Peyer's patch (tissue), 4 donors: ENCODE measurements around the gene MRPS31. TPM values are rescaled to one million over a fixed set of nuclear protein-coding genes. Genes with fewer than 3 reads are reported as not detected.
"Not testable (repeated sequence)": the region's sequence is repeated elsewhere in the genome, so short reads cannot be mapped to it uniquely, and the experiment has no call there.

Source experiments
- DNase-seq, 3 donors: peaks; one replicate each; pipeline ENCODE4 v3.0.0-alpha.2; 2017 to 2019
- H3K27ac ChIP-seq, 4 donors: fragments of 200-600 bp; sonication (generic); one replicate each; pipeline ENCODE4 v1.5.1; 2016 to 2019
- H3K27me3 ChIP-seq, 2 donors: fragments of 200-600 bp; sonication (generic); one replicate each; pipeline ENCODE4 v1.5.1; 2019
- H3K36me3 ChIP-seq, 3 donors: fragments of 200-600 bp; sonication (generic); one replicate each; pipeline ENCODE4 v1.5.1; 2016 to 2019
- H3K4me1 ChIP-seq, 4 donors: fragments of 200-600 bp; sonication (generic); one replicate each; pipeline ENCODE4 v1.5.1; 2016 to 2019
- H3K4me3 ChIP-seq, 4 donors: fragments of 200-600 bp; sonication (generic); 1 replicate in 3 of 4; 2 replicates in 1 of 4; pipeline ENCODE4 v1.5.1; 2016 to 2019; ENCODE audit warnings: mild to moderate bottlenecking in 1 of 4
- H3K9me3 ChIP-seq, 4 donors: fragments of 200-600 bp; sonication (generic); one replicate each; pipeline ENCODE4 v1.5.1; 2016 to 2019; ENCODE audit warnings: mild to moderate bottlenecking in 1 of 4
- POLR2A ChIP-seq, 2 donors: fragments of 450-650 bp; IDR thresholded peaks; one replicate each; pipeline ENCODE4 v1.5.1; 2017; ENCODE audit warnings: antibody characterized with exemption in 2 of 2, mild to moderate bottlenecking in 2 of 2, moderate library complexity in 2 of 2
- total RNA-seq, 4 donors: library from RNA; depleted of rRNA; stranded (reverse); fragments of >200 nt; gene quantifications; one replicate each; pipeline ENCODE4 v1.1.0, GENCODE V29; 2016
- TF ChIP-seq, protein P1 (sequence below), 6 experiments: fragments of 450-650 bp in 4 of 6; fragments of 200-600 bp in 2 of 6; sonication (generic) in 1 of 6; IDR thresholded peaks; one replicate each; pipeline ENCODE4 v1.5.1; 2017 to 2019; ENCODE audit warnings: antibody characterized with exemption in 6 of 6, mild to moderate bottlenecking in 3 of 6, moderate library complexity in 1 of 6

MRPS31 gene
- total RNA-seq, 4 donors from 2014 or later = 12.4 to 26.8 (median 18.9) TPM

DNA sequence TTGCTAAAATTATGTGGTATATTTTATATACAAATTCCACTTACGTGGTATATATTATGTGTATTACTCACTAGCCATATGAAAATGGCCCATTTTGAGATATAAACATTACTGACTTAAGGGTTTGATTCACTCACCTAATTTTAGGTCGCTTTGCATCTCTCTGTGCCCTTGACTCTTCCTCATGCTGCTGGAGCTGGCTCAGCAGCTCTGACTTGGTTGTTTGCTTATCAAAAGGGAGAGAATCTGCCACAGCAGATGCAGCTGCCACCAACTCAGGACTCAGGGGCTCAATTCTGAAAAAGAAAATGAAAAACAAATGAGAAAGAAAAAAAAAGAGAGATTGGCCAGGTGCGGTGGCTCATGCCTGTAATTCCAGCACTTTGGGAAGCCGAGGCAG is 12.2 kb downstream of the MRPS31 start:
- Histone ChIP-seq H3K27ac (no peak overlapping the region), H3K36me3 (peaks cover 0 to 40% (median 0%) of the 10 kb centered on the region in 3 donors), H3K27me3 (no peaks in the 10 kb centered on the region), H3K4me1 (no peaks in the 10 kb centered on the region), H3K4me3 (no peak overlapping the region), H3K9me3 (no peaks in the 10 kb centered on the region)
- no peak for TF ChIP-seq POLR2A (IDR thresholded peaks at IDR 0.05)
- TF ChIP-seq, protein P1, sequence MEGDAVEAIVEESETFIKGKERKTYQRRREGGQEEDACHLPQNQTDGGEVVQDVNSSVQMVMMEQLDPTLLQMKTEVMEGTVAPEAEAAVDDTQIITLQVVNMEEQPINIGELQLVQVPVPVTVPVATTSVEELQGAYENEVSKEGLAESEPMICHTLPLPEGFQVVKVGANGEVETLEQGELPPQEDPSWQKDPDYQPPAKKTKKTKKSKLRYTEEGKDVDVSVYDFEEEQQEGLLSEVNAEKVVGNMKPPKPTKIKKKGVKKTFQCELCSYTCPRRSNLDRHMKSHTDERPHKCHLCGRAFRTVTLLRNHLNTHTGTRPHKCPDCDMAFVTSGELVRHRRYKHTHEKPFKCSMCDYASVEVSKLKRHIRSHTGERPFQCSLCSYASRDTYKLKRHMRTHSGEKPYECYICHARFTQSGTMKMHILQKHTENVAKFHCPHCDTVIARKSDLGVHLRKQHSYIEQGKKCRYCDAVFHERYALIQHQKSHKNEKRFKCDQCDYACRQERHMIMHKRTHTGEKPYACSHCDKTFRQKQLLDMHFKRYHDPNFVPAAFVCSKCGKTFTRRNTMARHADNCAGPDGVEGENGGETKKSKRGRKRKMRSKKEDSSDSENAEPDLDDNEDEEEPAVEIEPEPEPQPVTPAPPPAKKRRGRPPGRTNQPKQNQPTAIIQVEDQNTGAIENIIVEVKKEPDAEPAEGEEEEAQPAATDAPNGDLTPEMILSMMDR (IDR thresholded peaks at IDR 0.05) = no peak
- DNase-seq = no peak

DNA sequence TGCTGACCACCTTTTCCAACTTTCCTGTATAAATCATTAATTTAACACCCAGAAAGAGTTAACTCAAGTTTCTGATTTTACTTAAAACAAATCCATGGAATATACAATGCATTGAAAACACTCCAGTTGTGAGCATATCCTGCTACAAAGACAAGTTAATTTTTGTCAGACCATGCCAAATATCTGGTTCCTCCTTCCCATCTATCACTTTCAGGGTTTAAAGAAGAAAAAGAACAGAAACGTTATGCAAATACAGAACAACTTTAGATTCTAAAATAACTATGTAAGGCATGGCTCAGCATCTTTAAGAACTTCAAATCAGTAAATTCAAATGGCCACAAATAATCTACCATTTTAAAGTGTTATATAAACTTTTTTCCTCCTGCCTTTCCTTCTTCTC is 14.9 kb downstream of the MRPS31 start:
- peaks cover 0 to 57% (median 0%) of the 10 kb centered on the region in 3 donors for H3K36me3 ChIP-seq
- H3K27ac ChIP-seq = no peak overlapping the region
- no peaks in the 10 kb centered on the region for H3K9me3 ChIP-seq
- H3K4me3 ChIP-seq = no peak overlapping the region
- H3K4me1 ChIP-seq = no peaks in the 10 kb centered on the region
- DNase-seq = no peak
- H3K27me3 ChIP-seq = no peaks in the 10 kb centered on the region
- TF ChIP-seq, protein P1 (IDR thresholded peaks at IDR 0.05) = no peak
- TF ChIP-seq POLR2A (IDR thresholded peaks at IDR 0.05) = no peak

DNA sequence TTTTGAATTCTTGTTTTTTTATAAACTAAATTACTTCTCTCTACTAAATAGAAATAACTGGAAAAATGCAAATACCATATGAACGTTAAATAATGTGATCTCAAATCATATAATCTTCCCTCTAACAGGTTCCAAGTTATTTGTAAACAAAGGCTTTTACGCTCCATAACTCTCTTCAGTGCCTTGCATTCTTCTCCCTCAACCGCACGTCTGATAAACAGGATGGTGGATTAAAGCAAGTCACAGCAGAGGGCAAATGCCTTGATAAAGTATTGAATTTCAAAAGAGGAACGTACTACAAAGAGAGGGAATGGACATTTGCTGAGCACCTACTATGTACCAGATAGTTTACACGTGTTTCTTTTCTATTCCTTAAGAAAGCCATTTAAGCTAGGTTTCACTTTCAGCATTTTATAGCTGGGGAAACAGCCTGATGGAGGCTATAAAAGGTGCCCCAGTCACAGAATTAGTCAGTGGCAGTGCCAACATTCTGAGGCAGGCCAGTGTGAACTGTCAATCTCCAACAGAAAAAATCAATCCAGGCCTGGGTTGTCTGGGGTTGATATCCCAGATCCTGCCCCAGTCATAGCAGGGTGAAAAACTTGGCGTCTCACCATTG is 15.8 kb downstream of the MRPS31 start:
- peaks cover 0 to 58% (median 0%) of the 10 kb centered on the region in 3 donors for H3K36me3 ChIP-seq
- TF ChIP-seq POLR2A (IDR thresholded peaks at IDR 0.05) = no peak
- TF ChIP-seq, protein P1 (IDR thresholded peaks at IDR 0.05) = no peak
- no peak overlapping the region for H3K4me3 ChIP-seq
- H3K27me3 ChIP-seq = no peaks in the 10 kb centered on the region
- peak overlapping the region in 1 of 4 donors; percentile 36 for H3K27ac ChIP-seq
- H3K4me1 ChIP-seq = no peaks in the 10 kb centered on the region
- no peaks in the 10 kb centered on the region for H3K9me3 ChIP-seq
- DNase-seq = no peak

DNA sequence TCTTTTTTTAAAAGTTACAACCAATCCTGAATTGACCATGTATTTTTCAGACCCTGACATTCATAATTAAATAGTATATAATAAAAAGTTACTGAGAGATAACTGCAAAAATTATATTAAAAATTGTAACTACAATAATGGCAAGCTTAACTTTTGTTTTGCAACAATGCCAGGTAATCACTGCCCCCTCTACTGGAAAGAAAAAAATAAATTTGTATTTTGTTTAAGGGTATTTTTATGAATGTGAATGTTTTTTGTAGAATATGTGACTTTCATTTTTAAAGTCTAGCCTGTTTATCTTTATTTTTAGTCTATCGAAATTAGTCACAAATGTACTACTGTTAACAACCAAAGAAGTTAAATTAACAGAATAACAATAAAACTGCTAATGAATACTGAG is 21.7 kb downstream of the MRPS31 start:
- no peaks in the 10 kb centered on the region for H3K9me3 ChIP-seq
- DNase-seq = no peak
- no peak for TF ChIP-seq POLR2A (IDR thresholded peaks at IDR 0.05)
- TF ChIP-seq, protein P1 (IDR thresholded peaks at IDR 0.05) = no peak
- H3K36me3 ChIP-seq = peaks cover 0 to 46% (median 0%) of the 10 kb centered on the region in 3 donors
- H3K27me3 ChIP-seq = no peaks in the 10 kb centered on the region
- no peak overlapping the region for H3K4me3 ChIP-seq
- no peak overlapping the region for H3K27ac ChIP-seq
- H3K4me1 ChIP-seq = no peaks in the 10 kb centered on the region

DNA sequence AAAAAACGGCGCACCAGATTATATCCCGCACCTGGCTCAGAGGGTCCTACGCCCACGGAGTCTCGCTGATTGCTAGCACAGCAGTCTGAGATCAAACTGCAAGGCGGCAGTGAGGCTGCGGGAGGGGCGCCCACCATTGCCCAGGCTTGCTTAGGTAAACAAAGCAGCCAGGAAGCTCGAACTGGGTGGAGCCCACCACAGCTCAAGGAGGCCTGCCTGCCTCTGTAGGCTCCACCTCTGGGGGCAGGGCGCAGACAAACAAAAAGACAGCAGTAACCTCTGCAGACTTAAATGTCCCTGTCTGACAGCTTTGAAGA is 35.8 kb downstream of the MRPS31 start:
- H3K27me3 ChIP-seq, H3K9me3 ChIP-seq, H3K4me1 ChIP-seq, DNase-seq, H3K36me3 ChIP-seq, H3K4me3 ChIP-seq, H3K27ac ChIP-seq: not testable (repeated sequence)

DNA sequence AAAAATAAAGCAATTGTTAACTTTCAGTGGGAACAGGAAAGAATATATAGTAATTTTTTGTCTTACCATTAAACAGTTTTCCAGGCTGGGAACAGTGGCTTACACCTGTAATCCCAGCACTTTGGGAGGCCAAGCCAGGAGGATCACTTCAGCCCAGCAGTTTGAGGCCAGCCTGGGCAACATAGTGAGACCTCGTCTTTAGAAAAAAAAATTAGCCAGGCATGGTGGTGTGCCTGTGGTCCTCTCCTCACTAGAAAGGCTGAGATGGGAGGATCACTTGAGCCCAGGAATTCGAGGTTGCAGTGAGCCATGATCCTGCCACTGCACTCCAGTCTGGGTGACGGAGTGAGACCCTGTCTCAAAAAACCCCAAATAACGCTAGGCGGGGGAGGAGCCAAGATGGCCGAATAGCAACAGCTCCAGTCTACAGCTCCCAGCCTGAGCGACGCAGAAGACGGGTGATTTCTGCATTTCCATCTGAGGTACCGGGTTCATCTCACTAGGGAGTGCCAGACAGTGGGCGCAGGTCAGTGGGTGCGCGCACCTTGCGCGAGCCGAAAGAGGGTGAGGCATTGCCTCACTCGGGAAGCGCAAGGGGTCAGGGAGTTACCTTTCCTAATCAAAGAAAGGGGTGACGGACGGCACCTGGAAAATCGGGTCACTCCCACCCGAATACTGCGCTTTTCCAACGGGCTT is 36.3 kb downstream of the MRPS31 start:
- H3K27me3 ChIP-seq, H3K4me1 ChIP-seq, H3K4me3 ChIP-seq, DNase-seq, H3K27ac ChIP-seq, H3K9me3 ChIP-seq, H3K36me3 ChIP-seq: not testable (repeated sequence)
